Fibroblast of lung (primary cell): ENCODE results near the gene ALG1. TPM values are rescaled to one million over a fixed set of nuclear protein-coding genes. Genes with fewer than 3 reads are reported as not detected.

Source experiments
- DNase-seq, 2 donors: peaks; one replicate each; pipeline versions ENCODE4 v3.0.0 to v3.0.0-alpha.2; 2010; ENCODE audit warnings: low read depth in 2 of 2
- H2AFZ ChIP-seq: 2 replicates; pipeline ENCODE4 v1.5.1; 2012; ENCODE audit warnings: low read length, control low read depth, inconsistent platforms
- H3K27ac ChIP-seq: 2 replicates; pipeline ENCODE4 v1.5.1; 2011; ENCODE audit warnings: low read length, control low read depth; ENCODE audit not compliant: insufficient read depth
- H3K27me3 ChIP-seq: 2 replicates; pipeline ENCODE4 v1.5.1; 2011; ENCODE audit warnings: mild to moderate bottlenecking, low read length; ENCODE audit not compliant: control insufficient read depth, insufficient read depth
- H3K36me3 ChIP-seq: 2 replicates; pipeline ENCODE4 v1.5.1; 2011; ENCODE audit warnings: low read length; ENCODE audit not compliant: control insufficient read depth, insufficient read depth
- H3K4me1 ChIP-seq: 2 replicates; pipeline ENCODE4 v1.5.1; 2011; ENCODE audit warnings: low read length; ENCODE audit not compliant: control insufficient read depth, insufficient read depth; ENCODE audit errors: extremely low read depth
- H3K4me2 ChIP-seq: 2 replicates; pipeline ENCODE4 v1.5.1; 2011; ENCODE audit warnings: low read length, control low read depth; ENCODE audit not compliant: insufficient read depth; ENCODE audit errors: extremely low read depth
- H3K4me3 ChIP-seq, 4 experiments: fragments of 200-600 bp in 1 of 4; sonication (generic) in 1 of 4; replicated peaks in 1 of 4; 2 replicates each; pipeline ENCODE4 v1.5.1; 2011 to 2016; ENCODE audit warnings: low read length in 4 of 4, low read depth in 3 of 4, mild to moderate bottlenecking in 3 of 4, control low read depth in 2 of 4, inconsistent platforms in 1 of 4, mixed read lengths in 1 of 4; ENCODE audit not compliant: insufficient read depth in 1 of 4; ENCODE audit errors: control extremely low read depth in 1 of 4
- H3K79me2 ChIP-seq: 2 replicates; pipeline ENCODE4 v1.5.1; 2012; ENCODE audit warnings: mild to moderate bottlenecking, low read length, inconsistent platforms; ENCODE audit not compliant: control insufficient read depth, insufficient read depth
- H3K9ac ChIP-seq: 2 replicates; pipeline ENCODE4 v1.5.1; 2011; ENCODE audit warnings: mild to moderate bottlenecking, low read length, control low read depth; ENCODE audit not compliant: insufficient read depth
- H3K9me3 ChIP-seq: 2 replicates; pipeline ENCODE4 v1.5.1; 2012; ENCODE audit warnings: low read depth, low read length; ENCODE audit not compliant: control insufficient read depth, insufficient read depth
- H4K20me1 ChIP-seq: 2 replicates; pipeline ENCODE4 v1.5.1; 2011; ENCODE audit warnings: low read length; ENCODE audit not compliant: control insufficient read depth, insufficient read depth; ENCODE audit errors: extremely low read depth
- CTCF ChIP-seq, 2 donors: IDR thresholded peaks in 1 of 2; conservative IDR thresholded peaks in 1 of 2; 1 replicate in 1 of 2; 2 replicates in 1 of 2; pipeline ENCODE4 v1.5.1; 2011 to 2012; ENCODE audit warnings: low read length in 2 of 2, control low read depth in 1 of 2, inconsistent platforms in 1 of 2, low read depth in 1 of 2, mild to moderate bottlenecking in 1 of 2
- EZH2 ChIP-seq: IDR thresholded peaks from 2 replicates; pipeline ENCODE4 v1.5.1; 2012; ENCODE audit warnings: low read length, control low read depth, mild to moderate bottlenecking; ENCODE audit errors: missing control alignments
- polyA plus RNA-seq, 2 donors: library from polyadenylated mRNA; depleted of rRNA in 1 of 2; stranded (reverse) in 1 of 2; unstranded in 1 of 2; fragments of >200 nt; gene quantifications; 2 replicates each; pipeline ENCODE4 v1.2.1, GENCODE V29; 2011 to 2012; ENCODE audit warnings: missing spikeins in 1 of 2
- total RNA-seq: library from RNA; depleted of rRNA; stranded (reverse); fragments of >200 nt; gene quantifications from 2 replicates; pipeline ENCODE4 v1.2.1, GENCODE V29; 2014

The ALG1 gene
- total and polyA plus RNA-seq, 2 donors (not counting 1 experiment from before 2014, with no cell fraction given) = 26.2 to 29.2 TPM

- Histone ChIP-seq H3K79me2 (no peaks in the 10 kb centered on the region), H3K4me2 (no peak overlapping the region), H3K36me3 (no peaks in the 10 kb centered on the region), H3K4me1 (peaks cover 2% of the 10 kb centered on the region), H4K20me1 (no peaks in the 10 kb centered on the region), H3K4me3 (no peak overlapping the region), H2AFZ (no peak overlapping the region), H3K9me3 (no peaks in the 10 kb centered on the region), H3K27me3 (no peaks in the 10 kb centered on the region), H3K27ac (no peak overlapping the region), H3K9ac (no peak overlapping the region)
- no peak for DNase-seq
- no peak for TF ChIP-seq CTCF (conservative IDR thresholded peaks at IDR 0.05 in 1 of 2, IDR thresholded peaks at IDR 0.05 in 1 of 2; ENCODE audit: low read depth in 1 of 2, low read length in 2 of 2)
- TF ChIP-seq EZH2 = no peak
These were observed 40.0 kb upstream of the ALG1 start for GRCh38 chr16:5031601-5032000.

DNA sequence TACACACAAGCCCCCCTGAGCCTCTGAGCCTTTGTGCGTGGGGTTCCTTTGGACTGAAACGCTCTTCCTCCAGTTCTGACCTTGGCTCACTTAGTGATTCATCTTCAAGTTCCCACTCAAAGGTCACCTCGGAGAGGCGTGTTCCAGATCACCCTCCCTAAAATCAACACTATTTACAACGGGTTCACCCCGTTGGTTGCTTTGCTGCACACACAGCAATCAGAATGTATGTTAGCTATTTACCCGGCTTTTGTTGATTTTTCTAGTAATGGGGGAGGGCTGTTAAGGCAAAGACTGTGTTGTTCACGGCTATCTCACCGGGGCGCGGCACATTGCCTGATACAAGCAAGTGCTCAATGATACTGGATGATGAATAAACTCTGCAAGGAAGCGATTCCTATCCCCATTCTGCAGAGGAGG lies 38.9 kb upstream of the ALG1 start:
- H3K4me1 ChIP-seq = peaks cover 2% of the 10 kb centered on the region
- no peaks in the 10 kb centered on the region for H3K9me3 ChIP-seq
- H3K27me3 ChIP-seq = no peaks in the 10 kb centered on the region
- DNase-seq = no peak
- H3K27ac ChIP-seq = no peak overlapping the region
- TF ChIP-seq EZH2 = no peak
- no peak for TF ChIP-seq CTCF (conservative IDR thresholded peaks at IDR 0.05 in 1 of 2, IDR thresholded peaks at IDR 0.05 in 1 of 2; ENCODE audit: low read depth in 1 of 2, low read length in 2 of 2)
- H2AFZ ChIP-seq = peak overlapping the region; percentile 94
- peak overlapping the region; percentile 94 for H3K4me2 ChIP-seq
- H4K20me1 ChIP-seq = no peaks in the 10 kb centered on the region
- H3K36me3 ChIP-seq = no peaks in the 10 kb centered on the region
- no peaks in the 10 kb centered on the region for H3K79me2 ChIP-seq
- peak overlapping the region; percentile 64 to 91 (median 79) for H3K4me3 ChIP-seq
- H3K9ac ChIP-seq = peak overlapping the region; percentile 72

- Histone ChIP-seq H3K9me3 (no peaks in the 10 kb centered on the region), H3K79me2 (no peaks in the 10 kb centered on the region), H3K9ac (peak within 1 kb of the TSS; percentile 72), H3K4me1 (peaks cover 2% of the 10 kb centered on the region), H4K20me1 (no peaks in the 10 kb centered on the region), H3K27me3 (no peaks in the 10 kb centered on the region), H3K4me2 (peak within 1 kb of the TSS; percentile 94), H3K4me3 (peak within 1 kb of the TSS; percentile 64 to 91 (median 84)), H3K27ac (peak within 1 kb of the TSS; percentile 46), H2AFZ (peak within 1 kb of the TSS; percentile 94), H3K36me3 (no peaks in the 10 kb centered on the region)
- TF ChIP-seq EZH2 (no peak), CTCF (conservative IDR thresholded peaks at IDR 0.05 in 1 of 2, IDR thresholded peaks at IDR 0.05 in 1 of 2; ENCODE audit: low read depth in 1 of 2, low read length in 2 of 2) (no peak)
- DNase-seq = peak; percentile 75 to 87
These were observed 38.1 kb upstream of the ALG1 start, which contains the start of gene NAGPA for GRCh38 chr16:5033256-5034166. Gene NAGPA (minus strand): TSS chr16:5033935. CDS start chr16:5033914, 21 bp downstream.
